NCI-H2196 (cell line): ENCODE results near the gene INCA1.

Experiments
- DNase-seq: peaks from one replicate; lab custom pipeline; 2025; ENCODE audit not compliant: unreplicated experiment; lab: John Stamatoyannopoulos, UW

The INCA1 gene

DNA sequence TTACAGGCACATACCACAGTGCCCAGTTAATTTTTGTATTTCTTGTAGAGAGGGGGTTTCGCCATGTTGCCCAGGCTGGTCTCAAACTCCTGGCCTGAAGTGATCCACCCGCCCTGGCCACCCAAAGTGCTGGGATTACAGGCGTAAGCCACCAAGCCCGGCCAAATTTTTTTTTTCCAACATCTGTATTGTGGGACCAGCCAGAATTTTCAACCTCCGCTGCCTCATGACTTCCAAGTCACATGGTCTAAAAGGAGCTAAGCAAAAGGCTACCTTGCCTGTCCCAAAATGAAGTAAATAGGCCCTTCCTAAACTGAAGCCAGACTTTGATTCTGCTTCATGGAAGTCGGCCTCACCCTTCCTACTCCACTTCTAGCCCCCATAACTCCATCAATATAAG, 25.5 kb downstream of the INCA1 start:
- no peak for DNase-seq

DNA sequence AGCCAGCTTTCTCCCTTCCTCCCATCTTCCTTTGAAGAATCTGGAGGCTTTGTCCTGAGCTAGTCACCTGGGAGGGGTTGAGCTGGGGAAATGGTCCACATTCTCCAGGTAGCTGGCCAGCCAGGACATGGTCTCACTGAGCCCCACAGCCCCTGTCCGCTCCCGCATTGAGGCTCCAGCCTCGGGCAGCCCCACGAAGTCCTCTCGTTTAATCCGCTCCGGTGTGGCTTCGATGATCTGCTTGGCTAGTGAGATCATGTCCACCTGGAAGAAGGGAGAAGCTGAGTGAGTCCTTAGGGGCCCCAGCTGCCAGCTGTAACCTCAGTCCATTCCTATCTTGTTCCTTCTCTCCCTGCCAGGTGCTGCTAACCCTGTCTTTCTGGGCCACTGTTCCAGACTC, 27.0 kb downstream of the INCA1 start:
- no peak for DNase-seq

DNA sequence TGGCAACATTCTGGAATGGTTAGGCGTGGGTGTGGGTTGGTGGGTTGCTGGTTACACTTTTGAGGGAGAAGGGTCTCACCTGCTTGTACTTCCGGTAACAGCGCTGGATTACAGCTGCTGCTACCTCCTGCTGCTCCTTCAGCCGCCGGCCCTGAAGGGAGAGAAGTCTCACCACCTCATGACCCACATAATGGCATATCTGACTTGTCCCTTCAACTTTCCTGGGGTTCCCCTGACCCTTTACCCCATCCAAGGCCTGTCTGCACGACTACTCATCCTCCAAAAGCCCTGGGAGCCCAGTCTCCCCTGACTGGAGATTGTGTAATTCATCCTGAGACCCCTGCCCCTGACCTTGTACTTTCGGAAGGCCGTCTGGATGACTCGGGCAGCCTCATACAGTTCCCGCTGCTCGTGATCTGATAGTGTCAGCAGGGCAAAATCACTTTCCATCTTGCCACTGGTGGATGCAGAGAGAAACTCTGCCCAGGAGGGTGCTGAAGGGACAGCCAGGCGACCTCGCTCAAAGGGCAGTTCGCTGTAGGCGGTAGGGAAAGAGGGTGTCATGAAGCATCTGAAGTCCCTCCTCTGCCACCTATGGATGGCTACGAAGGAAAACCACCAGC, 27.7 kb downstream of the INCA1 start:
- DNase-seq, result no peak

DNA sequence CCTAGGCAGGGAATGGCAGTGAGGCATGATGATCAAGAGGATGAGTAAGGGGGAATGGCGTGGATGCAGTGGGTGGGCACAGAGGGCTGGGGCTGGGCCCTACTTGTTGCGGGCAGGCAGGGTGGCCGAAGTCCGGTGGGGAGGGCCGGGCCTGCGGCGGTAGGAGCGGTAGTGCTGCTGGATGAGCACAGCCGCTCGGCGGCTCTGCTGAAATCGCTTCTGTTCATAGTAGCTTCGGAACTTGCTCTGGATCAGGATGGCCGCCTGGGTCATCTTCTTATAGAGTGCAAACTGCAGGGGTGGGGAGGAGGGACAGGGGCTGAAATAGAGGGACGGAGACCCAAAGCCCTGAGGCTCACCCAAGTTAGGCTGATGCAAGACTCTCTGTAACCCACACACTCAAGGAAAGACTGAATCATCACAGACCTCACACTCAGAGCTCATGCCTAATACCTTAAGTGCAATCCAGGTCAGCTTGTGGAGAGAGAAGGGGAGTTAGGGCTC, 28.2 kb downstream of the INCA1 start:
- no peak for DNase-seq

DNA sequence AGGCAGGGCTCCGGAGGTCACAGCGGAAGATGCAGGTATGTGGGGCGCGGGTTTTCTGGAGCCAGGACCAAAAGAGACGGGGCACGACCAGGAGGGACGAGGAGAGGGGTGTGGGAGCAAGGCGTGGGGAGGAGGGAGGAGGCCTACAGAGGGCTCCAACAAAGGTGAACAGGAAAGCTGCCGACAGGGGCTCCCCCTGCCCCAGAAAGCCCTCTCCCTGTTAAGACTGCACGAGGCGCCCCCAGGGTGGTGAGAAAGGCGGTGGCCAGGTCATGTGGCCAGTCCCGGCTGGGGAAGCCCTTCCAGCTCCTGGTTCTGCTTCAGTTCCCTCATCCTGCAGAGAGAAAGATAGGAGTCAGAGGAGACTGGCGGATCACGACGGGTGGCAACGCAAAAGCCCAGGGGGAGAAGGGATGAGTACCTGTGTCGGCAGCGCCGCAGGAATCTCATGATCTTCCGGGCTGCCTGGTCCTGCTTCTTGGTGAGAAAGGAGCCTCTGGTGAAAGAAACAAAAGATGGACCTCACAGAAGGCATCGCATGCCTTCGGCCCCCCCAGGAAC, 28.8 kb downstream of the INCA1 start:
- no peak for DNase-seq

DNA sequence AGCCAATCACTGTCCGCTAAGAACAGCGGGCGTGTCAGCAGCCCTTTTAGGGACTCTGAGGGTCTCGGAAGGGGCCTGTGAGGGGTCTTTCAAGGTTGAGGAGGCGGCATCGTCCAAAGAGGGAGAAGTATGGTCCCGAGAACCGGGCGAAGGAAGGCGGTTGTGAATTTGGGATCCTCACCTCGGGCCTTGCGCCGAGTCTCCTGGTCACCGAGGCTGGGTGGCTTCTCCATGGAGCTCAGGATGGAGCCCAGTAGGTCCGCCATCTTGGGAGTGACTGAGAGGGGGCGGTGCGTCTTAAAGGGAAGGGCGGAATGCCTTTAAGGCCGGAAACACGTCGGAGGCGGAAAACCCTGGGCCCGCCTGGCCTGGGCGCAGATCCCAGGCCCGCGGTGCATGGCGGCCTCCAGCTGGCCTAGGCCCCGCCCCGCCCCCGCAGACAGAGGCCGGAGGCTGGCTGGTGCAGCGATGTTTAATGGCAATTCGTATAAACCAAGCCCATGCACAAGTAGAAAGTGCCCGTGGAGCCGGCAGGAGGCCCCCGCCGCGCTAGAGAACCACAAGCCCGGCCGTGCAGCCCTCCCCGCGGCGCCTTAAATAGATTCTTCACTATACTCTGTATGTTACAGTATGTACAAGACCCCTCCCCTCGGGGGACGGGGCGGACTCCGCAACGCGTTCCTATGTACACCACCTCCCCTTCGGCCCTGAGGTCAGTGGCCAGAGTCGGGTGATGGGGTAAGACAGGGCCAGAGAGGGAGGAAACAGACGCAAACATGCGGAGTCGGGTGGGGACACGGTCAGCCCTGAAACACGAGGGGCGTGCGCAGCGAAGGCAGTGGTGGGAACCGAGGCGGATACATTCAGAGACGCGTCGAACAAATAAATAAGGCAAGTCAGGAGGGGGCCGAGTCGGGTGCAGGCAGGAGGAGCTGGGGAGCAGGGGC, 29.5 kb downstream of the INCA1 start, which contains the start of gene SPAG7:
Gene SPAG7 (minus strand): TSS at position 279 of the 947 bp plus-strand sequence. CDS start 13 bp downstream, at position 266.
- DNase-seq, result peak; percentile 80

DNA sequence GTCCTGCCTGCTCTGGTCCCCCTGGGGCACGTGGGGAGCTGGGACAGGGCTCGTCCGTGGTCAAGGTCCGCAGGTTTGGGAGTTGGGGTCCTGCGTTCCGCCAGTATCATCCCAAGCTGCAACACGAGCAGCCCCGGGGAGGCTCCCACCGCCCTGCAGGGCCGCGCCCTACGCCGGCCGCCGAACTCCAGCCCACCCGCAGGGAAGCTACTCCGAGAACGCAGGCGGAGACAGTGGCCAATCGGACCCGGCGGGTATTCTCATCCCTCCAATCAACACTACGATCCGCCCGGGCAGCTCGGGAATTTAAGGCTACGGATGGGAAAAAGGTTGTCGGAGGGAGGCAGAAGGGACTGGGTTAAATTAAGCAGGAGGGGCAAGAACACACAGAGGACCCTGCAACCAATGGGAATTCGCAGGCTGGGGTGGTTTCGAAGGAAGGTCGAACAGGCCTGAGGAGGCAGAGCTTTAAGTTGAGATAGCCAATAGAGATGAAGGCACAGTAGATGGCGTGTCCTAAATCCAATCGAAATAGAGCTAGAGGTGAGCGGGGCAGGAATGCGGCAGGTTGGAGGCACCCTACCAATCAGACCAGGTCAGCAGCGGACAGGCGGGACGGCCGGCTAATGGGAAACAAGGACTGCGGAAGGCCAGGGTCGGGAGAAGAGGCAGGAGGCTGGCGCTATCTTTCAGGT, 30.3 kb downstream of the INCA1 start:
- DNase-seq, result peak; percentile 81

DNA sequence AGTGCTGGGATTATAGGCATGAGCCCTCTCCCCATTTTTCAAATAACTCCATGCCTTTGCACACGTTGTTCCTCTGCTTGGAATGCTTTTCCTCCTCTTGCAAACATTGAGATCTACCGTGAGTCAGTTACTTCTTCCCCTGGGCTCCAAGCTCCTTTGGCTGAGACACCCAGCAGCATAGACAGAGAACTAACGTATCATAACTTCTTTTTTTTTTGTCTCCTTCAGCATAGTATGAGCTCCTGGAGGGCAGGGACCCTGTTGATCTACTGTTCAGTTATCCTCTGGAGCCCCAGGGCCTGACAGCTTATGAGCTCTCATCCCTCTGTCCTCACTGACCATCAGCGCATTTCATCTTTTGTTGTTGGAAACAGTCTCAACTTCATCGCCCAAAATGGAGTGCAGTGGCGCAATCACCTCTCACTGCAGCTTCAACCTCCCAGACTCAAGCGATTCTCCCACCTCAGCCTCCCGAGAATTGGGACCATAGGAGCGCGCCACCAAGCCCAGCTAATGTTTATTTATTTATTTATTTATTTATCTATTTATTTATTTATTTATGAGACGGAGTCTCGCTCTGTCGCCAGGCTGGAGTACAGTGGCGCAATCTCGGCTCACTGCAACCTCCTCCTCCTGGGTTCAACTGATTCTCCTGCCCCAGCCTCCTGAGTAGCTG, 31.9 kb downstream of the INCA1 start:
- DNase-seq, result no peak

DNA sequence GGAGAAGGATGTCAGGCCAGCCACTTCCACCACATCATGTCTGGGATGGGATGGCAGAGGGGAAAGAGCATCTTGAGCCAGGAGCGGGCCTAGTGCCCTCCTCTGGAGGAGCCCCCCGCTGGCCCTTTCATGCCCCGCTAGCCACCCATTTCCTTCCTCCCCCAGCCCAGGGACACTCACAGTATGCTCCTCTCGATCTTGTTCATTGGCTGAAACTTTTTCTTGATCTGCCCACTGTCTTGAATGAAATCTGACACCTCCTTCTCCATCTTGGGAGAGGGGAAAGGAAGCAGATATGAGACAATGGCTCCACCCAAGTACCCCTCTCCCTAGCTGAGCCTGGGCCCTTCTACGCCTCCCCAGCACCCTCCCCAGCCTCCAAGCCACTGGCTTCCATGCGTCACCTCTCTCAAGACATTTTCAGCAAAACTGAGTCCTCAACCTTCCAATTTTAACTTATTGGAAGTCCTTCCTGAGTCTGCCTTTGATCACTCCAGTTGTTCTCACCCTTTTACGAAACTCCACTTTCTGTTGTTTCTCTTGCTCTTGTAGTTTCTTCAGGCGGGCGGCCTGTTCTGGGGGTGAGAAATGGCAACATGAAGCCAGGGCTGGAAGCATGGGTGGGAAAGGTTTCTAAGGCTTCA, 36.9 kb downstream of the INCA1 start:
- no peak for DNase-seq

DNA sequence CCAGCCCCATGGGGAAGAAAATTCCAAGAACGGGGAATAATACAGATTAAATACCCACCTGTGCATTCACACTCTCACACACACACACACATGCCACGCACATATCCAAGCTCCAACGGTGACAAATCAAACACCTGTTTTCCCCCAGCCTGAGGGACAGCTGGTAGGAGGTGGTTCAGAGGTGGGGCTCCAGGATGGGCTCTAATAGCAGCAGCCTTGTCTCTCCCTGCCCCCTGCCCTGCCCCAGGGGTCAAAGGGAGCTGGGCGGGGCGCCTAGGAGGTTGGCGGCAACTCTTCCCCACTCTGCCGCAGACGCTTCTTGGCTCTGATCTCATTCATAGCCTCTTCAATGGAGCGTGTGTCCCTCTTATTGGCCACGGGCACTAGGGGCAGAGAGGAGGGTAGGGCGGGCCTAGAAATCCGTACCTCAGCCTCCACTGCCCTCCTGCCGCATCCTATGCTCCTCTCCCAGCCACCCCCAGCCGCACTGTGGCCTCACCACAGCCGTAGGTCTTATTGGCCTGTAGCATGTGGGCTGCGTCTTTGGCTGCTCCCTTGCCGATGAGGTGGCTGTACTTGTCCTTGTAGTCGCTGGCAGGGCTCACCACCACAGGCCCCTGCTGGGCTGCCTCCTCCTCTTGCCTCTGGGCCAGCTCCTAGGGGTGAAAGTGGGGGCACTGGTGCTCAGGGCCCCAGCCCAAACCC, 37.9 kb downstream of the INCA1 start:
- DNase-seq, result no peak

DNA sequence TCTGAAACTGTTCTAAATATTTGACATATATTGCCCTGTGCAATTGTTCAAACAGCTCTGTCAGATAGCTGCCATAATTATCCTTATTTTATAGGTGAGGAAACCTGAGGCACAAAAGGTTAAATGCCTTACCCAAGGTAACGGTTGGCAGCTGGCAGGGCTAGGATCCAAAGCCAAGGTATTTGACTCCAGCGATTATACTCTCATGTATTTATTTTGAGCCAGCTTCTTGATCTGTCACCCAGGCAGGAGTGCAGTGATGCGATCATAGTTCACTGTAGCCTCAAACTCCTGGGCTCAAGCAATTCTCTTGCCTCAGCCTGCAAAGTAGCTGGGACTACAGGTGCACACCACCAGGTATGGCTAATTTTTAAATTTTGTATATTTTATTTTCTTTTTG, 39.2 kb downstream of the INCA1 start:
- DNase-seq, result peak; percentile 4

DNA sequence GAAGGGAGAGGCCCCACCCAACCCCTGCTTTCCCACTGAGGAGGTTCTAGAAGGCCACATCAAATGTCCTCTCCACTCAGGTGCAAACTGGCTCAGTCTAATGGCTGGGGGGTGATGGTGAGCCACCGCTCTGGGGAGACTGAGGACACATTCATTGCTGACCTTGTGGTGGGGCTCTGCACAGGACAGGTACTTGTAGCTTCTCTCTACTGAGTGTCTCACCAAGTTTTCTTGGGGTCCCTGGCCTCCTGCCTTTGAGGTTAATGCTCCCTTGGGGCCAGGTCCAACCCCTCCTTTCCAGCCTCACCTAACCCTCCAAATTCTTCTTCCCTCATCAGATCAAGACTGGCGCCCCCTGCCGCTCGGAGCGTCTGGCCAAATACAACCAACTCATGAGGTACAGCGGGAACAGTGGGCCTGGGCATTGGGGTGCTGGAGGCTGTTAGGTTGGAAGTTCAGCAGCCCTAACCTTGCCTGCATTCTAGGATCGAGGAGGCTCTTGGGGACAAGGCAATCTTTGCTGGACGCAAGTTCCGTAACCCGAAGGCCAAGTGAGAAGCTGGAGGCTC, 40.7 kb downstream of the INCA1 start:
- no peak for DNase-seq

DNA sequence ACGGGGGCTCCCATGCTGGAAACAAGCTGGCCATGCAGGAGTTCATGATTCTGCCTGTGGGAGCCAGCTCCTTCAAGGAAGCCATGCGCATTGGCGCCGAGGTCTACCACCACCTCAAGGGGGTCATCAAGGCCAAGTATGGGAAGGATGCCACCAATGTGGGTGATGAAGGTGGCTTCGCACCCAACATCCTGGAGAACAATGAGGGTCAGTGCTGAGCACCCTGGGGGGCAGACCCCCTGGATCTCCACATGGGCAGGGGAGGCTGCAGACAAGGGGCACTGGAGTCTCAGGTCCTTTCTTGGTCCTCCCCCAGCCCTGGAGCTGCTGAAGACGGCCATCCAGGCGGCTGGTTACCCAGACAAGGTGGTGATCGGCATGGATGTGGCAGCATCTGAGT, 42.2 kb downstream of the INCA1 start:
- DNase-seq, result no peak

DNA sequence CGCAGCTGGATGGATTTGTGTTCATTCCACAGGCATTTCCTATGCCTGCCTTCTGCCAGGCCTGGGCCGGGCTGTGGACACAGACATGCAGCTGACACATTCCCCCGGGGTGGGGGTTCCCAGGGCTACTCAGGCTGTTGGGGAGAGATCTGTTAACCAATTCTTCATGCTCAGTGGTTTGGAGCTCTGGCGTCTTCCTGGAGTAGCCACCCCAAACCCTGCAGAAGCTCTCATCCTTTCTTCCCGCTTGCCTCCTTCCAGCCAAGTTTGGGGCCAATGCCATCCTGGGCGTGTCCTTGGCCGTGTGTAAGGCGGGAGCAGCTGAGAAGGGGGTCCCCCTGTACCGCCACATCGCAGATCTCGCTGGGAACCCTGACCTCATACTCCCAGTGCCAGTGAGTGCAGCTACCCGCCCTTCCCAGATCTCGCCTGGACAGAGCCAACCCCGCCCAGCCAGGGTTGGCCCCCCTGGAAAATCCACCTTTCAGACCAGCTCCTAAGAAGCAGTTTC, 43.8 kb downstream of the INCA1 start:
- DNase-seq, result no peak

DNA sequence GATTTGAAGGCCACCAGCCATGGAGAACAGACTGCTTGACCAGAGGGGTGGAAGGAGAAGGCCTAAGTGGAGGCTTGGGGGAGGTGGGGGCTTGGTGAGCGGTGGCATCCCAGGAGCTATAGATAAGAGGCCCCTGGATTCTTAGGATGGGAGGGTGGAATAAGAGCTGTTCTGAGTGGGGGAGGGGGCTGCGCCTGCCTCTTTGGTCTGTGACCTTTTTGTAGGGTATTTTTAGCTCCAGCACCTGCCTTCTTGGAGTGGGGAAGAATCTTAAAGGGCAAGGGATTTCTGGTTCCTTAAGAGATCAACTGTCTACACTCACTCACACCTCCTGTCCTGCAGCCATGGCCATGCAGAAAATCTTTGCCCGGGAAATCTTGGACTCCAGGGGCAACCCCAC, 45.8 kb downstream of the INCA1 start:
- DNase-seq, result no peak

DNA sequence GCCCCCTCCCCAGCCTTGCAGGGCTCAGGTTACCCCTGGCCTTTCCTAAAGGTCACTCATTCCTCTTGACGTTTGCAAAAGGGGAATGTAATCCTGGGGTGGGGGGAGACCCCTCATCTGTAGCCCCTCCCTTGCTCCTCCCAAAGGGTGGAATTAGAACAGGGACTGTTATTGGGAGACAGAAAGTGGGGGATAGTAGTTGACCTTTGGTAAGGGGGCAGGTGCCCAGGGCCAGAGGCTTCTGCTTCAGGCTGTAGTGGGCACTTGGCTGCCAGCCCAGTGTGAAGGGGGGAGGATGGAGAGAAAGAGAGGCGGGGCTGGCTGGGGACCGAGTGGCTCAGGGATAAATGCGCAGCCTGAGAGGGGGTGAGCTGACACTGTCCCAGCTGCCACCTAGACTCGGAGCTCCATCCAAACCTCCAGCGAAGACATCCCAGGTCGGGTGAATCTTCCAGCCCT, 46.5 kb downstream of the INCA1 start, which contains the start of gene ENO3:
Gene ENO3 (plus strand): TSS at position 374 of the 459 bp plus-strand sequence. CDS start 711 bp downstream, outside the sequence.
- peak; percentile 10 for DNase-seq

DNA sequence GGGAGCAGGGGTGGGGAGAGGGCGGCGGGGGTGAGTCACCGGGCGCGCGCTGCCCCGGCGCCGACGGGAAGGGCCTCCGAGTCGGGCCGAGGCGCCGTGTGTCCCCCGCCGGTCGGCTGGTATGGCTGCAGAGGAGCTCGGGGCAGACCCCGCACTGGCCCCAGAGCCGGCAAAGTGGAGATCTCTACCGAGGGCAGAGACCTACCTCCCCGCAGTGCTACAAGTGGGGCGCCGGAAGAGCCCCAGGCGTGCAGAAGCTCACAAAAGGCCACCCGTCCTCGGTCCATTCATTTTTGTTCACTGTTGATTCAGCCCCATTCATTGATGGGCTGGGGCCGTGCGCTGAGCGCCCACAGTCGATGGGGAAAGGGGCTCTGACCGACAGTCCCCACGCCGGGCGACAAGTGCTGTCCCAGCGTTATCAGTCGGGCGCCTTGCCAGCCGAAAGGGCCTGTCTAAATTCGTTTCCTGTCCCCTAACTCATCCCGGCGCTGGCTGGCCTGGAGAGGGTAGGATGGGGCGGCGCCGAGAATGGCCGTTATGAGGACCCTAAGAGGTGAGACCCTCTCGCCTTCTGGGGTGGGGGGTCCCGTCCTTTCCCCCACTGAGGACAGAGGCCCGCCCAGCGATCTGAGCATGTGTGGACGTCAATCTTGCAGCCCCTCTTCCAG, 47.1 kb downstream of the INCA1 start:
- no peak for DNase-seq
